Measurements from ENCODE around the gene SLC16A2.

Gene SLC16A2

GRCh38 chrX:74514384-74514783 lies 93.1 kb downstream of the SLC16A2 start (continued):
- no peak for TF ChIP-seq KLF9 (tag by site-specific recombination; IDR thresholded peaks at IDR 0.05; ENCODE audit: low read depth)
- no peak for TF ChIP-seq HOXD13 (CRISPR knock-in tag; IDR thresholded peaks at IDR 0.05; ENCODE audit: borderline replicate concordance)
- TF ChIP-seq PRDM10 (tag by site-specific recombination; IDR thresholded peaks at IDR 0.05), result no peak; the same call in 1 of the 2 replicates
- no peak for TF ChIP-seq REPIN1 (tag by site-specific recombination; IDR thresholded peaks at IDR 0.05; ENCODE audit: low read depth)
- TF ChIP-seq ZNF654 (tag by site-specific recombination; IDR thresholded peaks at IDR 0.05; ENCODE audit: low read depth), result no peak
- 0 out of 2 replicates have a peak, but pooled peaks have one; percentile 42 for TF ChIP-seq ZNF423 (tag by site-specific recombination; IDR thresholded peaks at IDR 0.05)
- TF ChIP-seq ZNF398 (tag by site-specific recombination; IDR thresholded peaks at IDR 0.05), result peak; percentile 43; the same call in 1 of the 2 replicates
- TF ChIP-seq ZNF221 (tag by site-specific recombination; IDR thresholded peaks at IDR 0.05; ENCODE audit: borderline replicate concordance), result no peak
- TF ChIP-seq ZBTB20 (tag by site-specific recombination; IDR thresholded peaks at IDR 0.05), result no peak
- peak; percentile 89; the same call in 1 of the 2 replicates for TF ChIP-seq ZNF776 (tag by site-specific recombination; IDR thresholded peaks at IDR 0.05; ENCODE audit: borderline replicate concordance)
- TF ChIP-seq ZNF629 (tag by site-specific recombination; IDR thresholded peaks at IDR 0.05), result no peak
- no peak for TF ChIP-seq ZNF704 (tag by site-specific recombination; IDR thresholded peaks at IDR 0.05)
- no peak for TF ChIP-seq ZNF560 (tag by site-specific recombination; IDR thresholded peaks at IDR 0.05; ENCODE audit: borderline replicate concordance)
- TF ChIP-seq ZNF248 (tag by site-specific recombination; IDR thresholded peaks at IDR 0.05), result peak; percentile 62; the same call in 1 of the 2 replicates
- no peak for TF ChIP-seq ZNF514 (tag by site-specific recombination; IDR thresholded peaks at IDR 0.05)
- TF ChIP-seq OSR2 (tag by site-specific recombination; IDR thresholded peaks at IDR 0.05), result no peak
- TF ChIP-seq ZNF777 (tag by site-specific recombination; IDR thresholded peaks at IDR 0.05; ENCODE audit: borderline replicate concordance), result no peak
- no peak for TF ChIP-seq ZNF639 (tag by site-specific recombination; IDR thresholded peaks at IDR 0.05)
- TF ChIP-seq ZNF610 (tag by site-specific recombination; IDR thresholded peaks at IDR 0.05; ENCODE audit: borderline replicate concordance), result no peak
- TF ChIP-seq ZNF664 (tag by site-specific recombination; IDR thresholded peaks at IDR 0.05), result no peak
- peak; percentile 29; the same call in 1 of the 2 replicates for TF ChIP-seq ZNF626 (tag by site-specific recombination; IDR thresholded peaks at IDR 0.05)
- no peak for TF ChIP-seq ZSCAN16 (tag by site-specific recombination; IDR thresholded peaks at IDR 0.05)
- peak; percentile 50; the same call in 1 of the 2 replicates for TF ChIP-seq ZNF571 (tag by site-specific recombination; IDR thresholded peaks at IDR 0.05)
- TF ChIP-seq PATZ1 (tag by site-specific recombination; IDR thresholded peaks at IDR 0.05), result no peak
- no peak for TF ChIP-seq ZNF488 (tag by site-specific recombination; IDR thresholded peaks at IDR 0.05)
- no peak for TF ChIP-seq HOXA7 (CRISPR knock-in tag; IDR thresholded peaks at IDR 0.05; ENCODE audit: borderline replicate concordance)
- TF ChIP-seq BCL11B (tag by site-specific recombination; IDR thresholded peaks at IDR 0.05; ENCODE audit: low read depth), result no peak
- no peak for TF ChIP-seq ZNF140 (tag by site-specific recombination; IDR thresholded peaks at IDR 0.05)
- peak; percentile 30; the same call in 1 of the 2 replicates for TF ChIP-seq GLIS2 (tag by site-specific recombination; IDR thresholded peaks at IDR 0.05)
- TF ChIP-seq ZNF677 (tag by site-specific recombination; IDR thresholded peaks at IDR 0.05), result peak; percentile 27; the same call in 1 of the 2 replicates
- no peak for TF ChIP-seq ZNF404 (tag by site-specific recombination; IDR thresholded peaks at IDR 0.05)

Measured in HEK293 (cell line).